ENCODE measurements around the gene B3GNT5.

B3GNT5 gene

DNA sequence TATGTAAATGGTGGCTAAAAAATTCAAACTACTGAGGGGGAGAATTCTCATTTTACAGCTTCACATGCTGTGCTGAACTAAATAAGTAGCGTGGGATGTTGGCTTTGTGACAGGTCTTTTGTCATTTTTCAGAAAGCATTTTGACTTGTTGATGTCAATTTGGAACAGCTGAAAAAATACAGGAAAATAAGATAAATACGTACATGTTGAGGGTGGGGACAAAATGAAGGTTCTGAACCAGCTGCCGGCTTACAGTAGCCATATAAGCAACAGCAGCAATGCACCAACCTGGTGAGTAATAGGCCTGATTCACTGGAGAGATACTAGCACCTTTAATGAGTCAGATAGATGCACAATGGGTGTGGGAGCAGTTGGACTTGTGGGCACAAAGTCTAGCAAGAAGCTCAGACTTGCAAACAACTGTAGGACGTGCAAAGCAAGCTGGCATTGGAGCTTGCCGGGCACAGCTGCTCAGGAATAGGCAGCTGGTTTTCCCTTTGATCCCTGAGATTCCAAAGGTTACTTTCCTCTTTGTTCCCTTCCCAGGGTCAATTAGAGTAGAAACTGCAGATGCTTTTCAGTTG, 12.9 kb downstream of the B3GNT5 start:
- no peak for DNase-seq (ENCODE audit: low read depth)

DNA sequence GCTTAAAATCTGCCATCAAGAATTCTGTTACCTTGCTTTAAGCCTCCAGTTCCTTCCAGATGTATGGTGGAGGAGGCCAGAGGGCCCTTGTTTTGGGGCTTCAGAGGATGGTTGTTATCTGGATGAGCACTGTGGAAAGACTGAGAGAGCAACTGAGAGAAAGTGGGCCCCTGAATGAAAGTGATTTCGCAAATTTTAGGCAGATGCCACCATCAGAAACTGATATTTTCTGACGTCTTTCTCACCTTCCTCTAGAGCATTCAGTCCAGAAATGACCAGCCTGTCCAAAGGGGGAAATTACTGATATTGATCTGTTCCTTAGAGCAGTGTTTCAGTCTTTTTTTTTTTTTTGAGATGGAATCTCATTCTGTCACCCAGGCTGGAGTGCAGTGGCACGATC, 13.4 kb downstream of the B3GNT5 start:
- DNase-seq (ENCODE audit: low read depth), result no peak

DNA sequence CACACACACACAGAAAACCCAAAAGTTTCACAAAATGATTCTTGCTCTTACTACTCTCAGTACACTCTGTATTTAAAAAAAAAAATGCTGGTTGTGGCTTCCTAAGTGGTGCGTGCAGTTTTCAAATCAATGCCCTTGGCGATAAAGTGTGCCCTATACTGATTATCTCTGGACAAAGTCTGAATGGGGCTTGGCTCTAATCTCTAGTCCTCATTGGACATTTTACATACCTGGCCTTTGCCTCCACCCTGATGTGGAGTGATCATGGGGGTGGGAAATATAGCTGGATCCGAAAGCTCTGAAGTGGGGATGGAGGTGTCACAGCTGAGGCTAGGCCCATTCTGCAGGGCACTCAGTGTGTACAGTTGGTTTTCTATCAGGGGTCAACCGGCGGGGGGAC, 14.1 kb downstream of the B3GNT5 start:
- no peak for DNase-seq (ENCODE audit: low read depth)

DNA sequence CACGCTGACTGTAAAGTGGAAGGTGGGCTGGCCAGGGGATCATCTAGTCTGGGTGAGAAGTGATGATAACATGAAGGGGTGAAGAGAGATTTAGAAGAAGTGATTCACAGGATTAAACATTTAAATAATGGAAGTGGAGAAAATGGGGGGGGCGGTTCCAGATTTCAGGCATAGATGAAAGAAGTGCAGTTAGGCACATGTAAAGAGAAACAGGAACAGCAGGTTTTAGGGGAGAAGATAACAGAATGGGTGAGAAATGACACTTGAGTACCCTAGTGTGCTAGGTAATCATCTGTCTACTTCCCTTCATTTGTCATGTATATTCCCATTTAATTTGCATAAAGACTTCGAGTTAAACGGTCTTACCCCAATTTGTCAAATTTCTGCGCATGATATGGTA, 15.3 kb downstream of the B3GNT5 start:
- DNase-seq (ENCODE audit: low read depth), result no peak

DNA sequence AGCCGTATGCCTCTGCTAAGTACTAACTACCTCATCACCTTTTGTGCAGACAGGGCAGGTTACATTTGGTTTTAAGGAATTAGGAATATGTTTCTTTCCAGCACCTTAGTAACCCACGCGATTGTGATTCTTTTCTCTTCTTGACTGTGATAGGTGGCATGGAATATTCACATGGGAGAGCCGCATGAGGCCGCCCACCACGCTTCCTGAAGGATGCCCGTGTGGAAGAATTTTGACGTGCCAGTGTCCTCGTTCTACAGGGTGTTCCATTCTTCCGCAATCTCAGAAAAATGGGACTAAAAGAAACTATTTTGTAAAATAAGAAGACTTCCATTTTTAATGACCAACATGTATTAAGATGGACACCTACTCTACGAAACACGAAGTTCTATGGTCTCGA, 16.3 kb downstream of the B3GNT5 start:
- DNase-seq (ENCODE audit: low read depth), result no peak

DNA sequence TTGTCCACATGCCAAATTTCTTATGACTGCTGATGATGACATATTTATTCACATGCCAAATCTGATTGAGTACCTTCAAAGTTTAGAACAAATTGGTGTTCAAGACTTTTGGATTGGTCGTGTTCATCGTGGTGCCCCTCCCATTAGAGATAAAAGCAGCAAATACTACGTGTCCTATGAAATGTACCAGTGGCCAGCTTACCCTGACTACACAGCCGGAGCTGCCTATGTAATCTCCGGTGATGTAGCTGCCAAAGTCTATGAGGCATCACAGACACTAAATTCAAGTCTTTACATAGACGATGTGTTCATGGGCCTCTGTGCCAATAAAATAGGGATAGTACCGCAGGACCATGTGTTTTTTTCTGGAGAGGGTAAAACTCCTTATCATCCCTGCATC, 17.3 kb downstream of the B3GNT5 start:
- no peak for DNase-seq (ENCODE audit: low read depth)

DNA sequence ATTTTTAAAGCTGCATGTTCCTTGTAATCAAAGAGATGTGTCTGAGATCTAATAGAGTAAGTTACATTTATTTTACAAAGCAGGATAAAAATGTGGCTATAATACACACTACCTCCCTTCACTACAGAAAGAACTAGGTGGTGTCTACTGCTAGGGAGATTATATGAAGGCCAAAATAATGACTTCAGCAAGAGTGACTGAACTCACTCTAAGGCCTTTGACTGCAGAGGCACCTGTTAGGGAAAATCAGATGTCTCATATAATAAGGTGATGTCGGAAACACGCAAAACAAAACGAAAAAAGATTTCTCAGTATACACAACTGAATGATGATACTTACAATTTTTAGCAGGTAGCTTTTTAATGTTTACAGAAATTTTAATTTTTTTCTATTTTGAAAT, 19.1 kb downstream of the B3GNT5 start:
- DNase-seq (ENCODE audit: low read depth), result no peak

DNA sequence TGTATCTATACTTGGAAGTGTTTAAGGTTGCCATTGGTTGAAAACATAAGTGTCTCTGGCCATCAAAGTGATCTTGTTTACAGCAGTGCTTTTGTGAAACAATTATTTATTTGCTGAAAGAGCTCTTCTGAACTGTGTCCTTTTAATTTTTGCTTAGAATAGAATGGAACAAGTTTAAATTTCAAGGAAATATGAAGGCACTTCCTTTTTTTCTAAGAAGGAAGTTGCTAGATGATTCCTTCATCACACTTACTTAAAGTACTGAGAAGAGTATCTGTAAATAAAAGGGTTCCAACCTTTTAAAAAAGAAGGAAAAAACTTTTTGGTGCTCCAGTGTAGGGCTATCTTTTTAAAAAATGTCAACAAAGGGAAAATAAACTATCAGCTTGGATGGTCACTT, 19.7 kb downstream of the B3GNT5 start:
- no peak for DNase-seq (ENCODE audit: low read depth)

DNA sequence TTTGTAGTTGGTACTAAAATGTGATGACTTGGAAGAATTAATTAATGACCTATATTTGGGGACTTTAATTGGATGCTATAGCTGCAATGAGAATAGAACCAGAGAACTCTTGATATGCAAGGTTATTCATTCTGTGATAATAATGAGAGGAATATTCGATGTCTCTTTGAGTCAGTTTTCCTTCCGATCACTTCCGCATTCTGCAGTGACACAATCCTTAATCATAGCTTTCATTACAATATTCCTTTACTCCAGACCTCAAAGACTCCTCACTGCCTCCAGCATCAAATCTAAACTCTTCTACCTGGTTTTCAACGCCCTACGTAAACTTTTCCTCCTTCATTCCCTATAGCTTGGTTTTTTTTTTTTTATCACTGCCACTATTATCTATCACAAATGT, 21.6 kb downstream of the B3GNT5 start:
- DNase-seq (ENCODE audit: low read depth), result no peak

DNA sequence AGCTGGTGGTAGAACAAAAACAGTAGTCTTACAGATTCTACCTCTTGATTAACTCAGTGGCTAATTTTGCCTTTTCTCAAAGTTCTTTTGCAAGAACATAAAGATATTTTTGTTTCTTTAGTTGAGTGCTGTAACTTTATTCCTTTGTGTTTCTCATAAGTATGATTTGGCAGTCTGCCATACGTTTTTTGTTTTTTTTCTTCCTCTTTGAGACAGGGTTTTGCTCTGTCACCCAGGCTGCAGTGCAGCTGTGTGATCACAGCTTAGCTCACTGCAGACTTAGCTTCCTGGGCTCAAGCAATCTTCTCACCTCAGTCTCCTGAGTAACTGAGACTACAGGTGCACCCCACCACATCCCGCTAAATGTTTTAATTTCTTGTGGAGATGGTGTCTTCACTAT, 22.4 kb downstream of the B3GNT5 start:
- DNase-seq (ENCODE audit: low read depth), result no peak

DNA sequence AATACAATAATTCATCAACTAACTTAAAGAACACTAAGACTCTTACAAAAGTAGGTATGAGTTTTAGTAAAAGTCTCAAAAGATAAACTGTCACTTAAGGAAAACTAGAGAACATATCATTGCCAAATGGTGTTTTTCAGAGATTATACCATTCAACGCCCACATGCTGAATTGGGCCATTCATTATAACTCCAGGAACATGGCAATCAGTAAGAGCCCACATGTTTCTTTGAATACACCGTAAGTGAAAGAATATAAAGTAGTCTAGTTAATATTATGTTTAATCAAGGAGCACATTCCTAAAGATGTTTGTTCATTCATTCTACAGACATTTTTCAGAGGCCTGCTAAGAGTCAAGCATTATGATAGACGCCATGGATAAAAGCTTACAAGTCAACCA, 22.9 kb downstream of the B3GNT5 start:
- DNase-seq (ENCODE audit: low read depth), result no peak

DNA sequence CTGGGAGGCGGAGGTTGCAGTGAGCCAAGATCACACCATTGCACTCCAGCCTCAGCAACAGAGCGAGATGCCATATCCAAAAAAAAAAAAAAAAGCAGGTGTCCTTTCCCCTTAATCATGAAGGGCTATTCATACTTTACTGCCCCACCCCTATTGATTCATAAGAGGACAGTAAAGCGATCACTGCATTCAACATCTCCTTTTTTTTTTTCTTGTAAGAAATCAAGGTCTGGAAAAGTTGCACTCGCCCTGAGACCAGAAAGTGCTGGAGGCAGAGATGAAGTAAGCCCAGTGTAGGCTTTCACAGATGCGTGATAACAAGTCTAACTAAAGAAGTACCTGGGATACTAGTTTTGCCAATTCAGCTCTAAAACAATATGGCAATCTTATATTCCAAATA, 24.2 kb downstream of the B3GNT5 start:
- no peak for DNase-seq (ENCODE audit: low read depth)

DNA sequence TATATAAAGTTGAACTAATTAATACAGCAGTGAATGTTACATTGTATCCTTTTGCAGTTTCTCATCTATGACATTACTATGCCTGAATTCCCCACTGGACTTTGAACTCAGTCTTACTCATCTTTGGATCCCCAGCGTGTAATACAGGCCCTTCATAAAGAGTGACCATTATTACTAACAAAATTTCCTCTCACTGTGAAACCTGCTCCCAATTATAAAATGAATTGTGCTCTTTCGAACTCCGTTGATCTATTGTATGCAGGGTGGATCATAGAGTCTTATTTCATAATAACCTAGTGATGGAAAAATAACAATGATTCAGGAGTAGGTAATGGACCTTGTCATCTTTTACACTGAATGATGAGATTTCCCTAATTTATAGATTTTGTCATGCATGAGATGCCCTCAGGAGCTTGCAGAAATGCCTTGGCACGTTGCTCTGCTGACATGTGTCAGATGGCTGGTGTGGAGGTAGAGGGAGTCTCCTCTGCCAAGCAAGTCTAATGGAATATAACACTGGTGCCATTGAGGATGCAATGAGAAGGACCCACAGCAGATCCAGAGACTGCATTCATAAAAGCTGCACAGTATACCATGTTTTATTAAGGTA, 25.5 kb downstream of the B3GNT5 start:
- no peak for DNase-seq (ENCODE audit: low read depth)

DNA sequence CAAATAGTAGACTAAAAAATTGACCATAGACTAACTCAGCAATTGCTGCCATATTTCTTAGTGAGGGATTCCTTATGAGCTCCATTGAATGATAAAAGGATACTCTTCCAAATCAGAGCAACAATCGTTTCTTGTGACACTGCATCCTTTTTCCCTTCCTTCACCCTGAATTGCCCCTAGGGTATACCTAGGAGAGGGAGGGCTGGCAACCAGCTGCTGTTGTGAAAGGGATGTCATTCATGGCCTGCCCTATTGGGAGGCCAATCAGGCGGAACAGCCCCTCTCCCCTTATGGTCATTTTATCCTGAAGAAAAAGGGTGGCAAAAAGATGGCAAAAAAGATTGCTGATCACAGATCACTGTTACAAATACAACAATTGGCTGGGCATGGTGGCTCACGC, 26.3 kb downstream of the B3GNT5 start:
- DNase-seq (ENCODE audit: low read depth), result no peak

DNA sequence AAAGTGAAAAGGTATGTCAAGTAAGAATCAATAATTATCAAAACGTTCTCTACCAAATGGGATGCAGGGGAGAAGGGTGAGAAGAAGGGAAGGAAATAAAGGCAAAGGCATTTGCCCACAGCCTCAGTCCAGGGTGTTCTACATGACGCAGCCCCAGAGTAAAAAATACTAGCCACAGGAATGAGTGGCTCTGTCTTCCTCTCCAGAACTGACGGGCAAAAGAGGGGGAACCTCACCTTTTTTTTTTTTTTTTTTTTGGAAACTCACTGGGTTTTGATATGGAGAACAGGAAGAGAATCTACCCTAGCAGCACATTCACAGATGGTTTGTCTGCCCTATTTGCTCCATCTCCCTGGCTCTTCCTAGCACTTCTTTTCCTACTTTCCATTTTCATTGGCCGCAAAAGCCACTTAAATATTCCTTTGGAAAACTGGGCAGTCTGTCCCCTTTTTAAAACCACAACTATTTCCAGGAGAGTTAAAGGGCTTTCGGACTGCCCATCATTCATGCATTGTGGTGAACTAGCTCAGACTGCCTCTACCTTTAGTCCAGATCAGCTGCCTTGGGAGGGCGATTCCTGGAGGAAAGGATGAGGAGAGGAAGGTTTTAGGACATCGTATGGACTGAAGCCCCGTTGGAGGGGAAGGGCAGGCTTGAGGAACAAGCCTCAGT, 28.2 kb downstream of the B3GNT5 start:
- DNase-seq (ENCODE audit: low read depth), result no peak

DNA sequence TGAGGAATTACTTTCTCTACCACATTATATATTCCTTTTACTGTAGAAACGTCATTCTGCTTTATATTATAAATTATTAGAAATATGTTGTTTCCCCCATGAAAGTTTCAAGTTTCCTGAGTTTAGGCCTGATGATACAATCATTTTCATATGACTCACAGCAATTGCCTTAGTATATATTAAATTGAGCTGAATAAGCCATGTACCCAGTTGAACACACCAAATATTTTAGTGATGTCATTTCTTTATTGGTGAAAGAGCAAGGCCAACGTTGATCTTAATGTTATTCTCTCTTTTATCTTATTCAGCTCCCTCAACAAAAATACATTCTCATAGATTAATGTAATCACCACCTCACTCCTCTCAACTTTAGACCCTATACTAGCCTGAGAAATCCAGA, 30.8 kb downstream of the B3GNT5 start:
- DNase-seq (ENCODE audit: low read depth), result no peak

DNA sequence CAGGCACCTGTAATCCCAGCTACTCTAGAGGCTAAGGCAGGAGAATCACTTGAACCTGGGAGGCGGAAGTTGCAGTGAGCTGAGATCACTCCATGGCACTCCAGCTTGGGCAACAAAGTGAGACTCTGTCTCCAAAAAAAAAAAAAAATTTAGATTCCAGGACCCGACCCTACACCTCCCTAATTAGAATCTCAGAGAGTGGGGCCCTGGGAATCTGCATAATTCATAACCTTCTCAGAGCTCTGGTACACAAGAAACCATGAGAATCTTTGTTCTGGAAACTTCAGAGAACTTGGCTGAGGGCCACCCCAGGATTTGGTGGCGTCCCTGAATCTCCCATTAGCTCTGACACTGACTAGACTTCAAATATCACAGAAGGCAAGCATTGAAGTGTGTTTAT, 31.5 kb downstream of the B3GNT5 start:
- DNase-seq (ENCODE audit: low read depth), result no peak

DNA sequence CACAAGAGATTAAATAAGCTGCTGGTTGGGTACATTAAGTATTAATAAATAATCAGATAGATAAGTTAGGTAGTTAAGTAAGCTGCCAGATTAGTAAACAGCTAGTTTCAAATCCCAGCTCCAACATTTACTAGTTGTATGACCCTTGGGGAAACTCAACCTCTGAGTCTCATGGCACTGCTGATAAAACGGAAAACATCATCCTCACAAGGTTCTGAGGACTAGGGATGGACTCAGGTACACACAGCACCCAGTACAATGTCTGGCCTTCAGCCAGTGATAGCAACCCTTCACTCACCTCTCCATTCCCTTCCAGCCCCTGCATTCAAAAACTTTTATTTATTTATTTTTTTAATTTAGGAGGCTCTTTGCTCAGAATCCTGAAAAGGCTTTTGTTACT, 32.3 kb downstream of the B3GNT5 start:
- DNase-seq (ENCODE audit: low read depth), result no peak

DNA sequence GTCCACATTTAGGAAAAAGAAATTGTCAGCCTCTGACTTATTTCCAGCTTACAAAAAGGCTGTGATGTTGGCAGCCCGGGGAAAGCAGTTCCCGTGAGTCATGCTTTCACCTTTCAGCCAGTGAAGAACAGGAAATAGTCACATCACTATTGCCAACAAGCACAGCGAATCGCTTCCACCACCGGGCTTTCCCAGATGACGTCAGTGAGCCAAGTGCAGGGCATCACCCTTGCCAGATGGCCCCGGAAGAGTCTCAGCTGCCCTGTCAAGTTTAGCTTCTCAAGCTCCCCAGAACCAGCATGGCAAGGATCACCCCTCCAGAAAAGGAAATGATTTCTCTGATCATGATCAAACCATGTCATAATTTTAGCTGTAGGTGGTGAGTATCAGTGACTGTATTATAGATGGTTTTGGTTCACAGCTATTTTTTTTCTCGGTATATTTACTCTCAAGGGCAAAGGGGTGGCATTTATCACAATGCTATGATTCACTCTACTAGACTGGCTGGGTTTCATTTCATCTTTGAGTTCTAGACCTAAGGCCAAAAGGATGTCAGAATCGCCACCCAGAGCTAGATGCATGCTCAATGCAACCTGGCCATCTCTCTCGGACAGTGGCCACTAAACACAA, 32.9 kb downstream of the B3GNT5 start:
- peak; percentile 94 for DNase-seq (ENCODE audit: low read depth)

DNA sequence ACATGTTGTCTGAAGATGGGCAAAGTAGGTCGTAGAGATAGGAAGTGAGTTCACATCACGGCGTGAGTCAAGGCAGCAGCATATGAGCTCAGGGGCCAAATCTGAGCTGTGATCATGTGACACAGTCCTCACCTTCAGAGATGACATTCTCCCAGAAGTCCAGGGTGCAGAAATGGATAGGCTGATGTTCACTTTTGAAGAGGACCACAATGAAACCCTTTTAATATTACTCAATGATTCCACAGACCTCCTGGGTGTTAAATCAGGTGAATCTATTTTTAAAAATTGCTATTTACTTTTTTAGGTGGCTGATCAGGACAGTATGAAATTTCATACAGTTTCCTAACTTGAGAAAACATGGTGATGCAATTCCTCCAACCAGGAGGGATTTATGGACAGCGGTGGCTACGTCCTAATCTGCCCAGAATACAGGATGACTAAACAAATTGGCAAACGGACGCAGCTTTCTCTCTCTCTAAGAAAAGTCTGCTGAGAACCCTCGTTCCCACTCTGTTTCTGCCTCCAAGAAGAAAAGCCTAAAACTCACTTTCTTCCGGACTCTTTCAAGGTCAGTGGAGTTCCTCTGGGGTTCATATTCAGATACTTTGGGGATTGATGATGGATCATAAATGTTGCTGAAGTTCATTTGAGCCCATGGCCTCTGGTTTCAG, 34.4 kb downstream of the B3GNT5 start:
- no peak for DNase-seq (ENCODE audit: low read depth)

DNA sequence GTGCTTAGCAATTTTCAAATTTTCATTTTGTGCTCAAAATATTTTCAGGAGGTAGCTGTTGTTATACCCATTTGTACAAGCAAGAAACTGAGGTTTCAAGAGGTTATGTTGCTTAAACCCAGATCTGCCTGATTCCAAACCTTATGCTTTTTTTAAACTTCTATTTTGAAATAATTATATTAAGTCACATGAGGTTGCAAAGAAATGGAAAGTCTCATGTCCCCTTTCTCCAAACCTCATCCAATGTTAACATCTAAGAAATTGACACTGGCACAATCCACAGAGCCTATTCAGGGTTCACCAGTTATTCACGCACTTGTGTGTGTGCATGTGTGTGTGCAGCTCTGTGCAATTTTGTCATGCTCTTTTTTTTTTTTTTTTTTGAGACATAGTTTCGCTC, 35.1 kb downstream of the B3GNT5 start:
- no peak for DNase-seq (ENCODE audit: low read depth)

DNA sequence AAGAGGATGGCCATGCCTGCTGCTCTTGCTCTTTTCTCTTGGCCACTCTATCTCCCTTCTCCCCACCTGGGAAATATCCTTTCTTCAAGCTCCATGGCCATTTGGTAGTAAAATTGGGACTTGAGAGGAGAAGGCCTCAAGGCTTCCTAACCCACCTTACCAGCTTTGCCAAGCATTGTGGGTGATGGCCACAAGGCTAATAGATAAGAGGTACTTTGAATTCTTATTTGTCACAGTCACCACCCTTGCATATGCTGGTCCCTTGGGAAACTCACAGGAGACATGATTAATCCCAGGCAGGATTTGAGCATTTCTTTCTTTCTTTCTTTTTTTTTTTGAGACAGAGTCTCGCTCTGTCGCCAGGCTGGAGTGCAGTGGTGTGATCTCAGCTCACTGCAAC, 37.2 kb downstream of the B3GNT5 start:
- no peak for DNase-seq (ENCODE audit: low read depth)

DNA sequence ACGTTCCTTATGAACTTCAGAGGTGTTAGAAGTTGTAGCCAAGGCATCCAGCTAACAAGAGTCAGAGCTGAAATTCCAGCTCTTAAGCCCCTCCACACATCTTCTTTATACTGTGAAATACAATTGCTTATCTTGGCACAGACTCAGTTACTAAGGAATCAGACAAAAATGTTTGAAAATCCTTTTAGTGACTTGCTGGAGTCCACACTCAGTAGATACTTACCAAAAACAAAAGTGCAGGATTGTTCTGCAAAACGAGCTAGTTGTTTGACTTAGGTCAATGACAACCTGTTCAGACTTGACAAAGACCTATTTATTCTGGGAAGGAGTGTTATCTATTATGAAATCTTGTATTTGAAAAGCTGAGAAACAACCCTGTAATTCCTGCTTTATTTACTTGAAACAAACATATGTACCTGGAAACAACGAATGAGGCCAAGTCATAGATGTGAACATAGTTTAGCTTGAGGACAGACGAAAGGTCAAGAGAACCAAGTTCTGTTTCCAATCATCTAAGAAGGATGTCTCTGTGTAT, 38.5 kb downstream of the B3GNT5 start:
- no peak for DNase-seq (ENCODE audit: low read depth)
